GM18502 (cell line): Measurements from ENCODE around the gene CDC25A.
"Not testable (repeated sequence)": the region's sequence is repeated elsewhere in the genome, so short reads cannot be mapped to it uniquely, and the experiment has no call there.

Experiments used
- ATAC-seq: cut with Tn5 transposase; IDR thresholded peaks from one replicate; pipeline ENCODE4 v1.9.1; 2021; ENCODE audit warnings: mild to moderate bottlenecking; ENCODE audit not compliant: unreplicated experiment, poor library complexity

CDC25A gene

GRCh38 chr3:48188266-48189201 is at the start of gene CDC25A:
TSS of gene CDC25A (minus strand) at chr3:48188417. CDS start at chr3:48187947, 470 bp downstream.
- ATAC-seq: peak; percentile 92

GRCh38 chr3:48236531-48236930 is 48.3 kb upstream of the CDC25A start:
- no peak for ATAC-seq

DNA sequence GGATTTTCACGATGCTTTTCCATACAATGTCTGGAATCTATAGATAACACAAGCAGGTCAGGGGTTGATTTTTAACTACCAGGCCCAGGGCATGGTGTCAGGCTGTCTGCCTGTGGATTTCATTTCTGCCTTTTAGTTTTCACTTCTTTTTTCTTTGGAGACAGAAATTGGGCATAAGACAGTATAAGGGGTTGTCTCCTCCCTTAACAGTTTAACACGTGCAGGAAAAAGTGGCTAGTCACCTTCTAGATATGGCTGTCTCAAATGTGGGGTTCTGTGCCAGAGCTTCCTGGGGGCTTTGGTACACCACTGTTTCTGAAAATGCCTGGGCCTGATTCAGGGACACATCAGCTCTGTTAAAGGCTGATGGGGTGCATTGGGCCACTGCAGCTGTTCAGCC is 45.3 kb upstream of the CDC25A start:
- no peak for ATAC-seq

DNA sequence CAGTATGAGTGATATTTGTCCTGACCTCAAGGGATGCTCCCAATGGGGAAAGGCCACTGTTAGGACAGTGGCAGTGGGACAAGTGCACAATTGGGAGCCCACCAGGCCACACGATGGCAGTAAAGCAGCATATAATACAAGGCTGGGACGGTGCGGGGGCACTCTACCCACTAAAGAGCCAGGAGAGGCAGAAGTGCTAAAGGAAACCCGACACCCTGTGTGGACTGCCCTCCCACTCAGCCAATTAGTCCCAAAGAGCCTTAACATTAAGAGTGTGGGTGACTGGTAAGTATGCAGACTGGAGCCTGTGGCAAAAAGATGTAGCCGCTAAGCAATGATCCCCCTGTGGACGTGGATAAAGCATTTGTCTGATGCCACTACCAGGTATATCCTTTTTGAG is 44.5 kb upstream of the CDC25A start:
- ATAC-seq: no peak

- ATAC-seq: no peak
These were observed 44.0 kb upstream of the CDC25A start for GRCh38 chr3:48232232-48232631.

- ATAC-seq: no peak
These were observed 38.7 kb upstream of the CDC25A start for GRCh38 chr3:48226939-48227338.

DNA sequence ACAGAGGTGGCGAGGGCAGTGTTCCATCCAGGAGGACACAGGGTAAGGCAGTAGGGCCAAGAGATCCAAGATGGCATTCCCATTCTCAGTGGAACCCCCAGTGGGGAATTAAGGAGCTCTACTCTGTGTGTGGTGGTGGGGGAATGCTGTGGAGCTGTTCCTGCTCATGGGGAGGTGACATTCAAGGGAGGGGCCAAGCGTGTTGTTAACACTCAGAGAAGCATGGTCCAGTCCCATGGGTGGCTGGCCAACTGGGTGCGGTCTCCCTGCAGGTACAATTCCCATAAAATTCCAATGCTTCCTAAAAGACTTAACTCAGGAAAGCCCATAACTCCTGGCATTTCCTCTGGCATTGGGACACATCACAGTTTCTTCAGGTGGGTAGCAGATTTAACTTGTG is 37.4 kb upstream of the CDC25A start:
- no peak for ATAC-seq

DNA sequence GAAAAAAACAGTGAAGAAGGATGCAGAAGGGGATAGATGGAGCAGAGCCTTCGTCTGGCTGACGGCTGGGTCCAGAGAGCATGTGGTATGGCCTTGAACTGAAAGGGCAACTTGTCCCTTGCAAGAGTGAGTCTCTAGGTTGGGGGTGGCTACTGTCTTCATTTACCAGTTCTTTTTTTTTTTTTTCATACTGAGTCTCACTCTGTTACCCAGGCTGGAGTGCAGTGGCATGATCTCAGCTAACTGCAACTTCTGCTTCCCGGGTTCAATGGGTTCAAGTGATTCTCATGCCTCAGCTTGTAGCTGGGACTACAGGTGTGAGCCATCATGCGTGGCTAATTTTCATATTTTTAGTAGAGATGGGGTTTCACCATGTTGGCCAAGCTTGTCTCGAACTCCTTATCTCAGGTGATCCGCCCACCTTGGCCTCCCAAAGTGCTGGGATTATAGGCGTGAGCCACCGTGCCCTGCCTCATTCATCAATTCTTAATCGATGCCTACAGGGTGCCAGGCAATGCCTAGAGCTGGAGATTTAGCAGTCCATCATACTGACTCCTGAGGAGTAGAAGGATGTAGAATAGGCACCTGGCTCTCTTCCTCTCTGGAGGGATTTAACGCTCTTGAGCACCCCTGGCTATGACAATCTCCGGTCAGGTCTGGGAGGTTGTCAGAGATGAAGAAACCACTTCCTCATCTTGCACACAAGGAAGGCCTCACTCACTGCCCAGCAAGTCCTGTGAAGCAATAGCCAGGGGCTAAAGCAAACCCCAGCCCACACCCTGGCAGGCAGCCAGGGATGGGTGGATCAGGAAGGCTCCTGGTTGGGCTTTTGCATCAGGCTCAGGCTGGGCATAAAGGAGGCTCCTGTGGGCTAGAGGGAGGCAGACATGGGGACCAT is 34.6 kb upstream of the CDC25A start, which contains the start of gene CAMP:
Gene CAMP (plus strand): TSS at position 880 of the 898 bp plus-strand sequence. CDS start 17 bp downstream, at position 897.
- ATAC-seq: peak; percentile 62

- no peak for ATAC-seq
These were observed 32.5 kb upstream of the CDC25A start for GRCh38 chr3:48220746-48221145.

GRCh38 chr3:48219543-48219942 is 31.3 kb upstream of the CDC25A start:
- ATAC-seq: no peak

DNA sequence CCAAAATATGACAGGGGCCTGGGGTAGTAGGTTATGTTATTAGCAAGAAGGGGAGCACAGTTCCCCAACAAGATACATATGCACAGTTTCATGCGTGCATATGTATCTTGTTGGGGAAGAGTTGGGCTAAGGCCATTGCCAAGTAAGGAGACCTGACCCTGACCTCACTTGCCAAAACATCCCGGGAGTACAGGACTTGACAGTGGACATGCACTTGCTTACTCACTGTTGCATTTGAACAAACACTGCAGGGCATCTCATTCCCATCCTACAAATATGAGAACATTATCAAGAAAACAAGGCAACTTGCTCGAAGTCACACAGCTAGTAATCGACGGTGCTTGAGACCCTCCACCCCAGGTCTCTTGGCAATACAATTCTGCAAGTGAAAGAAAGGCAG is 30.3 kb upstream of the CDC25A start:
- ATAC-seq: no peak

GRCh38 chr3:48217449-48217848 is 29.2 kb upstream of the CDC25A start:
- no peak for ATAC-seq

DNA sequence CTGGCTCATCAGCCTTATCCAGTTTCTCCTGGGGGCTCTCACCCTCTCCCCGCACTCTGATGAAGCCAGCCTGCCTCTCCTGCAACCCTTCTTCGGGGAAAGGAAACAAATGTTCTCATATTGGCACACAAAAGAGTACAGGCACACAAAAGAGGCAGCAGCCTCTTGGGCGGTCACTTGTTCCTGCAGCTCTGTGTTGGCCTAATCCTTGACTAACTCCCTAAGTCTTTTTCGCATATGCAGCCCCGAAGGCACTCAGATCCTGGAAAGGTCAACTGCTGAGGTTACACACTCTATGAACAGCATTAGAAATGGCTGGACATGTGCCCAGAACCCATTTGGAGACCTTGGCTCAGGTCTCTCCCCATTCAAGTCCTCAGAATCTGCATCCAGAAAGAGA is 27.7 kb upstream of the CDC25A start:
- ATAC-seq: no peak

GRCh38 chr3:48215466-48215865 is 27.2 kb upstream of the CDC25A start:
- ATAC-seq: no peak

GRCh38 chr3:48215019-48215418 is 26.8 kb upstream of the CDC25A start:
- ATAC-seq: no peak

DNA sequence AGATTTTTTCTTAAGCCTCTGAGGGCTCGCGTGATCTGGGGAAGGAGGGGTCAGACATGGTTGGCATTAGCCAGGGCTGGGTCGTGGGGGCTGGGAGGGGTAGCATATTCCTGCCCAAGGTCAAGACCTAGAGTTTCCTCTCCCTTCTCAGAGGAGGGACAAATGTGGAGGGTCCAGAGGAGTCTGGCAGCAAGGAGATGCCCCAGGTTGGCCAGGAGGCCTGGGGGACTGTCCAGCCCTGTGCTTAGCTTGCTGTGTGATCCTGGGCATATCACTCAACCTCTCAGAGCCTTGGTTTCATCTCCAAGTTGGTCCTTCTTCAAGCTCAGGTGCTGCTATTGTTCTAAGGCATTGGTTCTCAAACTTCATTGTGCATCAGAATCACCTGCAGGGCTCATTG is 26.0 kb upstream of the CDC25A start:
- ATAC-seq: no peak

DNA sequence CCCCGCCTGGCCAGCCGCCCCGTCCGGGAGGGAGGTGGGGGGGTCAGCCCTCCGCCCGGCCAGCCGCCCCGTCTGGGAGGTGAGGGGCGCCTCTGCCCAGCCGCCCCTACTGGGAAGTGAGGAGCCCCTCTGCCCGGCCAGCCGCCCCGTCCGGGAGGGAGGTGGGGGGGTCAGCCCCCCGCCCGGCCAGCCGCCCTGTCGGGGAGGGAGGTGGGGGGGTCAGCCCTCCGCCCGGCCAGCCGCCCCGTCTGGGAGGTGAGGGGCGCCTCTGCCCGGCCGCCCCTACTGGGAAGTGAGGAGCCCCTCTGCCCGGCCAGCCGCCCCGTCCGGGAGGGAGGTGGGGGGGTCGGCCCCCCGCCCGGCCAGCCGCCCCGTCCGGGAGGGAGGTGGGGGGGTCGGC is 23.6 kb upstream of the CDC25A start:
- ATAC-seq: not testable (repeated sequence)

GRCh38 chr3:48210534-48210933 is 22.3 kb upstream of the CDC25A start:
- ATAC-seq: not testable (repeated sequence)

GRCh38 chr3:48209445-48209844 is 21.2 kb upstream of the CDC25A start:
- ATAC-seq: no peak

DNA sequence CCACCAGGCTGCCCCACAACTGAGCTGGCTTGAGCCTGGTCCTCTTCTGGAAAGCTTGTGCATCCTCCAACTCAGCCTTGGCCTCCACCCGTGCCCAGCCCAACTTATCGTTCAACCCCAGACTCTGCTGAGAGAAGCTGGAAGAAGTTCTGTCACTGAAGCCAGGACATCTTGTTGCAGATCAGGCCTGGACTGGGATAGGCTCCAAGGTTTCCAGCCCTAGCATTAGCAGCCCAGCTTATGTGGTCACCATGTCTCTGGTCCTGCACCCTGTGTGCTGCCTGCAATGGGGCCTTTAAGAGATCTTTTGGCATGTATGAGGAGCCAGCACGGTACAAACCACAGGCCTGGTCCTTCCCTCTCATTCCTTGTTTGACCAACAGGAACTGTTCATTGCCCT is 19.9 kb upstream of the CDC25A start:
- ATAC-seq: no peak

GRCh38 chr3:48202632-48203031 is 14.4 kb upstream of the CDC25A start:
- ATAC-seq: no peak
